ENCODE results near the gene KLF11.
A peak's percentile ranks its signal among the peaks of the same experiment; 100 is the strongest.
"Not testable (repeated sequence)": the region's sequence is repeated elsewhere in the genome, so short reads cannot be mapped to it uniquely, and the experiment has no call there.

Gene KLF11

DNA sequence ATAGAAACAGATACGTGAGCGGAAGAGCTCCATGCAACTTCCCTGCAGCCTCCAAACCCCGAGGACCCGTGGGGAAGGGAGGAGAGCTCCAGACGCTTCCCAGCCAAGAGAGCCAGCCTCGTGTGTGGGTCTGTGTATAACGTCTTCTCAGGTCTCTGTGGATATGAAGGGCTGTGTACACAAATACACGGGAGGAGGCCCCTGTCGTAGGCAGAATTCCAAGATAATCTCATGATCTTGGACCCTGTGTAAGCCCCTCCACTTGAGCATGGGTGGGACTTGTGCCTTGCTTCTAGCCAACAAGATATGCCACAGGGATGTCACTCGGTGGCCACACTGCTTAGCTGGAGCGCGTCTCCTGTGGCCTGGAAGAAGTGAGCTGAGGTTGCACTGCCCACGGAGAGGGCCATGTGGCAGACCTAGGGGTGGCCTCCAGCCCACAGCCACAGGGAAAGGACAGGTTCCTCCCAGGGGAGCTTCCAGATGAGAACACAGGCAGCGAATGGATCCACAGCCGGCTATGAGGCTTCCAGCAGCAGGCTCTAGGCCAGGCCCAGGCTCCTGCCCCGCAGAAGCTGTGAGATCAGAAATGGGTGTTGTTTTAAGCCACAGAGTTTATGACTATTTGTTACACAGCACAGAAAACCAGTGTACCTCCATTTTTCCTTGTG is 15.6 kb upstream of the KLF11 start:
- no peak for DNase-seq

DNA sequence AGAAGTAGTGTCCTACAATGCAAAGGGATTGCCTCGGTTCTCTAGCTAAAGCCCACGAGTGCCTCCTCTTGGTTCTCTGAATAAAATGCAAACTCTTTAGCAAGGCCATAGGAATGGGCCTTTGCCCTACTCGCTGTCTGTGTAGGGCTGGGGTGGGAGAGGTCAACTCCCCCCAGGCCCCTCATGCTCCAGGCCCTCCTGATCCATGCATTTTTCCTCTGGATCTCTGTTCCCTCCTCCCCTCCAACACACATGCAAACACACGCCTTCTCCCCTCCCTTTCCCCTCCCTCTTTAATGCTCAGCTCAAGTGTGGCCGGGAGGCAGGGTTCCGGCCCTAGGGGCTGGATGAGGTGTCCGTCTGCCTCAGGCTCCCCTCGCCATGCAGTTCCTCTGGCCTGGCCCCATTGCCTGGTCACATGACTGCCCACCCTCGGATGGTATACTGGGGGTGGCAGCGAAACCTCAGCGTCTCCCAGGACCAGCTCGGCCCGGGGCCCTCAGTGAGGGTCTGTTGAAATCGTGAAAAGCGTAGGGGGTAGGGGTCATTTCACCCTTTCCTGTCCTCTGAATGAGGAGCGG is 14.9 kb upstream of the KLF11 start:
- DNase-seq: no peak

DNA sequence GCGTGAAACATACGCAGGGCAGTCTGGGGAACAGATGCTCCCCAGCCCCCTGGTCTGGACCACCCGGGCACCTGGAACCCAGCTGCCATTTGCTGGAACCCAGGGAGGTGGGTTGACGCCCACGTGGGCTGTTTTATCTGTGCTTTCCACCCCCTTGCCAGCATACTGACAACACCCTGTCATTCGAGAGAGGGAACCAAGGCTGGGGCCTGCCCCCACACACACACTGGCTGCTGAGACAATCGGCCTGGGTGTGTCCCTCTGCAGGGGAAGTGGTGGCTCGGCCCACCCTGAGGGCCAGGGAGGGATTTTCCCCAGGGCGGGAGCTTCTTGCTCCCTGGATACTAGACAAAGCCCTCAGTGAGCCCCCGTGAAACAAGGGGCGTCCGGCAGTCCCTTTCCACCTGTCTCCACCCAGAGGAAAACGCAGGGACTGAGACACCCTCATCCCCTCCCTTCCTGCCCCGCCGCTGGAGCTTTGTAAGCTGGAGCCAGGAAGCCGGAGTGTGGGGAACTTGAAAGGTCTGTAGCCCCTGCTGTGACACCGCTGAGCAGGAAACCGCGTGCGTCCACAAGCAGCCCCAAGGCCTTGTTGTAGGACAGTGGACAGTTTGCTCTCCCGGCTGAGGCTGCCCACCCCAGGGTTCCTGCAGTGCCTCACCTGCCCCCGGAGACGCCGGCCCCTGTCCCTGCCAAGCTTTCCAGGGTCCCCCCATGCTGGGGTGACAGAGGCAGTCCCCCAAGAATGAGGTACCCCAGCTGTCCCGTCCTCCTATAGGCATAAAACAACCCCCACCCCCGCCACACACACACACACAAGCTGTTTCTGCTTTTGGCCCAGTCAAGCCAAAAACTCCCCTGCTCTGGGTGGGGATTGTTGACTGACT is 14.1 kb upstream of the KLF11 start:
- DNase-seq: no peak

DNA sequence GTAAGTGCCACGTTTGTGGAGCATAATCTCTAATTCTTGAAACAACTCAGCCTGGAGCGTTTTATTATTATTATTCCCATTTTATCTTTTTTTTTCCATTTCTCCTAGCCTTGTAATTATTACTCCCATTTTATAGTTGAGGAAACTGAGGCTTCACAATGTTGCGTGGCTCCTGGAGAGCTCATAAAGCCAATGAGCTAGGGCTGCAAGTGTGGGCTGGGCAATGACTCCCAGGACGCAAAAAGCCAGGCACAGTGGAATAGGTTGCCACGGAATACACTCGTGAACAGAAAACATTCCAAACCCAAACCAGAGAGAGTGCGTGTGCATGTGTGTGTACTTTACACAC is 13.5 kb upstream of the KLF11 start:
- no peak for DNase-seq

DNA sequence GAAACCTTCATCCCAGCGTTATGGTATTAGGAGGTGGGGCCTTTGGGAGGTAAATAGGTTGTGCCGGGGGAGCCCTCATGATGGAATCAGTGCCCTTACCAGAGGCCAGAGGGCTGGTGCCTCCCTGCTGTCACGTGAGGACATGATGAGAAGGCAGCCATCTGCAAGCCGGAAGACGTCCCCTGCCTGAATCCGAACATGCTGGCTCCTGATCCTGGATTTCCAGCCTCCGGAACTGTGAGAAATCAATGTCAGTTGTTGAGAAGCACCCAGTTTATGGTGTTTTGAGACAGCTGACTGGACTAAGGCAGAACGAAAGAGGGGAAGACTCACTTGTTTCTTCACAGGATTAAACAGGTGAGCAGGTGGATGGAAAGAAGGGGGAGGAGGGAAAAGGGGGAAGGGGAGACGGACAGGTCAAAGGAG is 13.0 kb upstream of the KLF11 start:
- no peak for DNase-seq

DNA sequence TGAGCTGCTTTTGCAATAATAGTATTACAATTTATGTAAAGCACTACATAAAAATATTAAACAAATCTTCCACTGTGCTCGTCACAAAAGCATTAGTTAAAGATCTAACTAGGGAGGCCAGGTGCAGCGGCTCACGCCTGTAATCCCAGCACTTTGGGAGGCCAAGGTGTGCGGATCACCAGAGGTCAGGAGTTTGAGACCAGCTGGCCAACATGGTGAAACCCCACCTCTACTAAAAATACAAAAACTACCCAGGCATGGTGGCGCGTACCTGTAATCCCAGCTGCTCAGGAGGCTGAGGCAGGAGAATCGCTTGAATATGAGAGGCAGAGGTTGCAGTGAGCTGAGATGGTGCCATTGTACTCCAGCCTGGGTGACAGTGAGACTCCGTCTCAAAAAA is 12.6 kb upstream of the KLF11 start:
- DNase-seq: not testable (repeated sequence)

DNA sequence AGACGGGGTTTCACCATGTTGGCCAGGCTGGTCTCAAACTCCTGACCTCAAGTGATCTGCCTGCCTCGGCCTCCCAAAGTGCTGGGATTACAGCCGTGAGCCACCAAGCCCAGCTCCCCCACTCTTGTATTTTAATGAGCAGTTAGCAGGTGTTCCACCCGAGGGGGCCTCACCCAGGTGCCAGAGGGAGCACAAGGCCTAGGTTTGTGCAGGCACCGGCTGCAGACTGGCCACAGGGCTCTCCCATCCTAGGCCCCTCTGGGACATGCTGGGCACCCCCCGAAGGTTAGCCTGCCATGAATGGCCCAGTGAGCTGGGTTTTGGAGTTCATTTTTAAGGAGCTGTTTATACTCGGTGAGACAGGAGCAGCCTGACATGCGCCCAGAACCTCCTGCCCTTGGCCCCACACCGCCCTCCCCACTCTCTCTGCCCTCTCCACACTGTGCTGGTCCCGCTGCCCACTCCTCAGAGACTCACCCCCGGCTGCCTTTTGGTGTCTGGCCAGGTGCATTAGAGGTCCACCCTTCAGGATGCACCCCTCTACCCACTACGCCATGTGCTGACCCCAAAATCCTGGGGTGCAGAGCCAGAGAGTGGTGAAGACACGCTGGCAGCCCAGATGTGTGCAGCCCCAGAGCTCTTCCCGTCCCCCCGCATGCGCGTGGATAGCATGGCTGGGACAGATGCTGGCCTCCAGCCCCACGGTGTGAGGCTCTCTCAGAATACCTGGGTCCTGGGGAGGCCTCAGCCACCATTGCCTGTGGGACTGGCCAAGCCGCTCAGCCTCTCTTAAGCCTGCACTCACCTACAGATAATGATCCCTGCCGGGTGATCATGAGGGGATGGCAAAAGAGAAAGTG is 11.2 kb upstream of the KLF11 start:
- no peak for DNase-seq

DNA sequence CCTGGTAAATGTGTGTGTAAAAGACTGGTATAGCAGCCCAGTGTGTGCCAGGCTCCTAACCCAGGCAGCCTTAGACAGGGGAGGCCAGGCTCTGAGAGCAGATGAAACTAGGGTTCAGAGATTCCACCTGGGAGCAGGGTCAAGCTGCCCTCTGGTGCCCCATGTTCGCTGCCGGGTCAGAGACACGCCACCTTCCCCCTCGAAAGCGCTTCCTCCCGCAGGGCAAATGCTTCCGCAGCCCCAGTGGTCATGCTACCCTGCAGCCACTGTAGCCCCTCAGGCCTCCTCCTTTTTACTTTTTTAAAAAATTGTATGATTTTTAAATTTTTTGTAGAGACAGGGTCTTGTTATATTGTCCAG is 10.6 kb upstream of the KLF11 start:
- no peak for DNase-seq

DNA sequence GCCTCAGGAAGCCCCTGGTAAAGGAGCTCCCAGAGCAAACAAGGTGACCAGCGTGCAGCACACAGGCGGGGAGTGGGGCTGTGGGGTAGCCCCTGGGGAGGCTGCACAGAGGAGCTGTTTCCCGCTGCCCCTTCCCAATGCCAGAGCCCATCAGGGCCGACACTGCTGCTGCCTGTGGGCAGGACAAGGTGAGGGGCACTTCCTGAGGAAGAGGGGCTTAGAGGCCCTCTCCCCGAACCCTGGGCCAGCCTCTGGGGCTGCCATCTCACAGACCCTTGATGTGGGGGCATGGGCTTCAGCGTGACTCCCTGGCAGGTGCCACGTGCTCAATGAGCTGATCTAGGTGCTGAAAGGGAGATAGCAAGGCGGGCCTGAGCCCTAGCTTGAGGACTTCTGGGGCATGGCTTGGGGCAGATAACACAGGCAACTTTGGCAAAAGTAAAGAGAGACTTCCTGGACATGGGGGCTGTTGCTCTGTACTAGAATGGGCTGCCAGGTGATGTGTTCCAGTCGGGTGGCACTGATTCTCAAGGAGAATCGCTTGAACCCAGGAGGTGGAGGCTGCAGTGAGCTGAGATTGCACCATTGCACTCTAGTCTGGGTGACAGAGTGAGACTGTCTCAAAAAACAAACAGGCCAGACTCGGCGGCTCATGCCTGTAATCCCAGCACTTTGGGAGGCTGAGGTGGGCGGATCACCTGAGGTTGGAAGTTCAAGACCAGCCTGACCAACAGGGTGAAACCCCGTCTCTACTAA is 9.9 kb upstream of the KLF11 start:
- DNase-seq: no peak

DNA sequence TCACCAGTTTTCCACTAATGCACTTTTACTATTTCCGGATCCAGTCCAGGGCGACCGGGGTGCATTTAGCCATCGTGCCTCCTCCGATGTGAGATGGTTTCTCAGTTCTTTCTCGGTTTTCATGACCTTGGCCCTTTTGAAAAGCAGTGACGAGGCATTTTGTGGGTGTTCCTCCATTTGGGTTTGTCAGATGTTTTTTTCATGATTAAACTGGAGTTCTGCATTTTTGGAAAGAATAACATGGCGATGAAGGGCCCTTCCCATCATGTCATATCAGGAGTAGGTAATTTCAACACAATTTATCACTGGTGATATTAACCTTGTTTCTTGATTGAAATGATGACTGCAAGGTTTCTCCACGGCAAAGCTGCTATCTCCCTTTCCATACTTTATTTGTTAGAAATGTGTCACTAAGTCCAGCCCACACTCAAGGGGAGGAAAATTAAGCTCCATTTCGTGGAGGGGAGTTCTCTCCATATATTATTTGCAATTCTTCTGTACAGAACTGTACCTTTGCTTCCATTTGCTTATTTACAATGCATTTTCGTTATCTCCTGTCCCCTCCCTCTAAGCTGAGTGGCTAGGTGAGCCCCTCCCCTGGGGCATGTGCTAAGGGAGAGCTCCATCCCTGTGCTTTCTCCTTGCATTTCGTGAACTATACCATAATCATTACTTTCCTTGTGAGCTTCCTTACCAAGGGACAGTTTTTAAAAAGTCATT is 8.9 kb upstream of the KLF11 start:
- no peak for DNase-seq

DNA sequence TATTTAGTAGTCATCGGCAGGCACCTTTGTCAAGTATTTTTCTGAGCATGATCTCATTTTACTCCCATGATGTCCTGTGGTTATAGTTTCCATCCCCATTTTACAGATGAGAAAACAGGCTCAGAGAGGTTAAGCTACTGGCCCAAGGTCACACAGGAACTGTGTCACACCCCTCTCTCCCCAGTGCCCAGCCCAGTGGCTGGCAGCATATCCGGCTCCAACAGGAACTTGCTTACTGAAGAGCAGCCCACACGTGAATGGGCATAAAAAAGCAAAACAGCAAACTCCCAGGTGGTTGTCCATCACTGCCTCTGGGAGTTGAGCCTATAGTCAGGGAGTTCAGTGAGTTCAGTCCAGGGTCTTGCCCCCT is 8.3 kb upstream of the KLF11 start:
- no peak for DNase-seq

DNA sequence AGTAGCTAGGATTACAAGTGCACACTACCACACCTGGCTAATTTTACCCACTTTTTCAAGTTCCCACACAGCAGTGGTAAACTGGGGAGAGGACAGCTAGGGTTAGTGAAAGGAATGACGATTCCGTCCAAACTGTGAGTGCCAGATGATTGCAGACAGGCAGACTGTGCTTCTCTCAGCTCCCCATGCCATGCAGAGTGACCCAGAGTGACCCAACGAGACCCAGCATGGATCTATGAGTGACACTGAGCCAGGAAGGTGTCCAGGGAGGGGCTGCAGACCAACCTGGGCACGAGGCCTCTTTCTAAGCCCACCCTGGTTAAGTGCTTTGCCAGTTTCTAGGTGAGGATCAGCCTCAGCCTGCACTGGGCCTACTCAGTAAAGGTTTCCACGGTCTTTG is 7.7 kb upstream of the KLF11 start:
- no peak for DNase-seq

DNA sequence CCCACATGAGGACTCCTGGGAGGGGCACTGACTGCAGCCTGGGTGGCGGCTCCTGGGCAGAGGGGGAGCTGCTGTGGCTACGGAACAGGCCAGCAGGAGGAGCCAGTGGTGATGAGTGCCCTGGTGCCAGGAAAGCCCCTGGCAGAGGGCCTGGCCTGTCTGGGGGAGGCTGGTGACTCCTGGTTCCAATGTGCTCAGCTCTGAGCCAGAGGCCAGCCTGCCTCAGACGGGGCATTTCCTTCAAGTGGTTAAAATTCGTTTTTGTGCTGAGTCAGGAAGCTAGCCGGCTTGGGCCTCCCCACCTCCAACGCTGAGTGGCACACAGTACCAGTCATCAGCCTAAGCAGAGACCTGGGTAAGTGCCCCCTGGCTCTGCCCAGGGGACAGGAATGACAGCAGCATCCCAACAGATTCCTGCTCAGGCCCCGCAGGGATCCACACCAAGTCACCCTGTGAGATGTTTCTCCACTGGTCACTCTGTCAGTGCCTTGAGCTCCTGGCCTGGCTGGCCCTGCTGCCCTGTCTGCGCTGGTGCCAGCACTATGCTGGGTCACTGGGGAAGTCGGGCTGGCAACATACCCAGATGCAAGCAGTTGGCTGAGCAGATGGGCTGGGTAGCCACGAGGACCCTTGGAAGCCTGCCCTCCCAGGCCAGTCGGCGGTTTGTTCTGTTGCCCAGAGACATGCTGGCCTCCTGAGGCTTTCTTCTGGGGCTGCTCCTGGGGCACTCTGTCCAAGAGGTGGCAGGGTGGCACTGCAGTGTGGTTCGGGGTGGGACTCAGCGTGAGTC is 7.1 kb upstream of the KLF11 start:
- DNase-seq: no peak

DNA sequence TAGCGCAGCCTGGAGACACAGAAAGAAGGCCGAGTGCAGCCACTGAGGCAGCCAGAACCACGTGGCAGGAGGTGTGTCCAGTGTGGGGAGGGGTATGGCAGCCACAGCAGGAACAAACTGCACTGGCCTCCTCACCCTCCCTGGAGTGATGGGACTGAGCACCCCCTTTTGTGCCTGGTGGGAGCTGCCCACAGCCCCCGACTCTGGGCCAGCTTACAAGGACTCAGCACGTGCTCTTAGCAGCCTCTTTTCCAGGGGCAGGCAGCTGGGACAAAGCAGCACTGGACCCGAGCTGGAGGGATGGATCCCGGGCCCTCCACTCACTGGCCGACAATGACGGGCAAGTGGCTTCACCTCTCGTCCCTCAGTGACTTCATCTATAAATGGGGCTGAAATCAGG is 5.2 kb upstream of the KLF11 start:
- DNase-seq: no peak

DNA sequence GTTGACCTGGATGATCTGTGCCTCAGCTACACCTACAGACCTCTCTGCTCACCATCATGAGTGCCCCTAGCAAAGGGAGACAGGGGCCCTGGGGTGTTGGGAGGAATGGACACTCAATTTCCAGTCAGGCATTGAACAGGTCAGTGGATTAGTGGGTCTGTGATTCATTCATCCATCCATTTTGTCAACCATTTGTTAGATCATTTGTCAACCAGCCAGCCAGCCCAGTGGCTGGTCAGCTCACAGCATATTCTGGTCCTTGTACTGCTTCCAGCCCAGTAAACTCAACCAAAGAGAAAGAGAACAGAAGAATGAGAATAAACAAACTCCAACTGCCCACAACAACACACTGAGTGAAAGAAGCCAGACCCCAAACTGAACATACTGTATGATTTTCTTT is 4.6 kb upstream of the KLF11 start:
- no peak for DNase-seq

DNA sequence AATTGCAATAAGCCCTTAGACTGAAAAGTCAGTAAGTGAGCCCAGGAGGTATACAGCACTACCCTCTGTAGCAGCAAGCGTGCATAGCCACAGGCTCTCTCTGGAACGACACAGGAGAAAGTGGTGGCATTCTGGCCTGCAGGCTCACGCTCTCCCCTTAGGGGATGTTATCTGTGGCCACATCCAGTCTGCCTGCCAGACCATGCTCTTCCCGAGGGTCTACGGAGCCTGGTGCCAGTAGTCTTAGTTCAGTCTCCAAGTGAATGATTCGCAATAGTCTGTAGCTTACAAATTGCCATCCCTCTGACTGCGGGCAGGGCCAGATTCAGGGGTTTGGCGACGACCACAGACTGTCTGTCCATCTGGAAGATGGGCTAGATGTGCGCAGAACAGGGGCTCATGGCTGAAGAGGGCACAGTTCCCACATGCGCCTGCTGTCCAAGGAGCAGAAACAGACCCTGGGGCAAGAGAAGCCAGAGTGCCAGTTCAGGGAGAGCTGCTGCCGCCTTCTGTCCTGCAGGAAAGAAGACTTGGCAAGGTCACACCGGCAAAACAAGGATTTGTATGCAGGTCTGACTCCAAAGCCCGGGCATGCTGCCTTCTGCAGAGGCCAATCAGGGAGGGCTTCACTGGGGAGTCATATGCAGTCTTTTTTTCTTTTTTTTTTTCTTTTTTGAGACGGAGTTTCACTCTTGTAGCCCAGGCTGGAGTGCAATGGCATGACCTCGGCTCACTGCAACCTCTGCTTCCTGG is 3.5 kb upstream of the KLF11 start:
- no peak for DNase-seq

DNA sequence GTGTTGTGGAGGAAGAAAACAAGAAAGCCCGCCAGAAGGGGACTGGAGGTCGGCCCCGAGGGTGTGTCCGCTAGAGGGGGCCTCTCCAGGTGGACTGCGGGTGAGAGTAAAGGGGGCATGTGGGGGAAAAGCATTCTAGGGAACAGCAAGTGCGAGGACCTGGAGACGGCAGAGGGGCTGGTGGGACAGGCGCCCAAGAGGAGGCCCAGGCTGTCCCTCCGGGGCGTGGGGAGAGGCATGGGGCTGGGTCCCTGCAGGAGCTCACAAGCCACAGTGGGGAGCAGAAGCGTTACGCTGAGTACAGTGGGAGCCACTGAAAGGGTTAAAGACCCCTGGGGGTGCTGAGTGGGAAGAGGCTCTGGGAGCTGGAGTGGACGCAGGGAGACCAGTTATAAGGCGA is 1.6 kb upstream of the KLF11 start:
- DNase-seq: no peak

DNA sequence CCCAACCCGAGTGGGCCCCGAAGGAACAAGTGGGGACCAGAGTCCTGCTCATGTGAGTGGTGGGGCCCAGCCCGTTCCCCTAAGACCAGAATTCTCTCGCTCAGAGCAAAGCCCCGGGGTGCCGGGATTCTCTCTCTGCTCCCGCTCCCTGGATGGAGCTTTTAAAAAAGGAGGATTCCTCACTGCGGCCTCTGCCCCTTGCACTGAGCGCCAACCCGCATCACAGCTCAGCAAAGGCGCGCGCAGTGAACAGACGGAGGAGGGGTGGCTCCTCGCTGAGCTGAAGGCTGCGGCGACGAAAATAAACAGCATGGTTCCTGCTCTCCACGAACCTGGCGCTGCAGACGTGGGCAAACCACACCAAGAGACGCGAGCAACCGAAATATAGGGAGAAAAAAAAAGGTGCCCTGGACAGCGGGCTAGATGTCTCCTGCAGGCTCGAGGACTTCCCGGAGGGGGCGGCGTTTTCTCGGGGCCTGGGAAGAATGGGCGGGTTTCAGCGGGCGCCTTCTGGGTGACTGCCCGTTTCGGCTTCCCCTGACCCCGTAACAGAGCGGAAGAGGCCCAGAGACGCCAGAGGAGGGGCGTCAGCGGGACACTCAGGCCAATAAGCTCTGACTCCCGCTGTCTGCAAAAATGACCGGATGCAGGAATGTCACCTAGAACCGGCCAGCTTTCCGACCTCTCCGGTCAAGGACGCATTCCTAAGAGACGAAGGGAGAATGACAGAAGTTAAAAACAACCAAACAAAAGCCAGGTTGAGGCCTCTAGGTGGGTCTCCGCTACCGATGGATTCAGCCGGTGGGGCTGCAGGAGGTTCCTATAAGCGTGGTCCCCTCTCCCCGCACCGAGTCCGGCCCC is 819 bp upstream of the KLF11 start:
- no peak for DNase-seq

DNA sequence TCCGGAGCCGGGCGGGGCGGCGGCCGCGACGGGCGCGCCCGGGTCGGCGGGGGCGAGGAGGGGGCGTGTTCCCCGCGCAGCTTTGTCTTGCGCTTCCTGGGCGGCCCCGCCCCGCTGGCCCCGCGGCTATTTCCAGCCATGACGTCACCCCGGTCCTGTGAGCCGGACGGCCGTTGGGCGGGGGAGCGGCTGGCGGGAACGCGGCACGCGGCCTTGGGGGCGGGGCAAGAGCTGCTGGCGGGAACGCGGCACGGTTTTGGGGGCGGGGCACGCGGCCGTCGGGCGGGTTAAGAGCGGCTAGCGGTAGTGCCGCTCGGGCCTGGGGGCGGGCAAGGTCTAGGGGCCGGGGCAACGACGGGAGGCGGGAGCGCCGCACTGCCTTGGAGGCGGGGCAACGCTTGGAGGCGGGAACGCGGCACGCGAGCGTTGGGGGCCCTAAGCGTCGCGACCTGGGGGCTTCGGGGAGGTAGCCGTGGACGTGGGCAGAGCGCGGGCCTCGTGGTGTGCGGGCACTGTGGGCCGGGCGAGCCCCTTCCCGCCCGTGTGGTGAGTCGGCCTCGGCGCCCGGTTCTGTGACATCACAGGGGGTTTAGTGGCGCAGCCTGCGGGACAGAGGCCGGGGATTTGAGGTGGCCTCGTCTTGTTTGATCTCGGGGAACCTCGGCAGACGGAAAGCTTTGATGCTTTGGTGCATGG is 704 bp downstream of the KLF11 start:
- peak; percentile 85 for DNase-seq
